GM12891 (cell line): ENCODE measurements around the gene SEPTIN3.

ENCODE experiments used
- DNase-seq: peaks from one replicate; pipeline ENCODE4 v3.0.0; 2011; ENCODE audit warnings: low spot score; ENCODE audit not compliant: insufficient read length
- FAIRE-seq: peaks from 2 replicates; lab custom pipeline; 2011; peaks lifted over from hg19 to GRCh38; lab: Jason Lieb, UNC
- PAX5 ChIP-seq: IDR thresholded peaks from 2 replicates; pipeline ENCODE4 v1.6.1; 2011; ENCODE audit warnings: low read length, moderate library complexity, mild to moderate bottlenecking; ENCODE audit not compliant: insufficient read depth, severe bottlenecking
- POLR2A ChIP-seq: IDR thresholded peaks from 2 replicates; pipeline ENCODE4 v1.6.1; 2011; ENCODE audit warnings: low read depth, low read length, control low read depth
- POLR2AphosphoS5 ChIP-seq: IDR thresholded peaks from 2 replicates; pipeline ENCODE4 v1.6.1; 2011; ENCODE audit warnings: low read depth, low read length, control low read depth
- POU2F2 ChIP-seq: IDR thresholded peaks from 2 replicates; pipeline ENCODE4 v1.6.1; 2011; ENCODE audit warnings: low read depth, mild to moderate bottlenecking, control low read depth, low read length, moderate library complexity
- SPI1 ChIP-seq: IDR thresholded peaks from 2 replicates; pipeline ENCODE4 v1.6.1; 2011; ENCODE audit warnings: low read depth, low read length, control low read depth
- TAF1 ChIP-seq: IDR thresholded peaks from 2 replicates; pipeline ENCODE4 v1.6.1; 2011; ENCODE audit warnings: low read depth, low read length, control low read depth

SEPTIN3 gene

DNA sequence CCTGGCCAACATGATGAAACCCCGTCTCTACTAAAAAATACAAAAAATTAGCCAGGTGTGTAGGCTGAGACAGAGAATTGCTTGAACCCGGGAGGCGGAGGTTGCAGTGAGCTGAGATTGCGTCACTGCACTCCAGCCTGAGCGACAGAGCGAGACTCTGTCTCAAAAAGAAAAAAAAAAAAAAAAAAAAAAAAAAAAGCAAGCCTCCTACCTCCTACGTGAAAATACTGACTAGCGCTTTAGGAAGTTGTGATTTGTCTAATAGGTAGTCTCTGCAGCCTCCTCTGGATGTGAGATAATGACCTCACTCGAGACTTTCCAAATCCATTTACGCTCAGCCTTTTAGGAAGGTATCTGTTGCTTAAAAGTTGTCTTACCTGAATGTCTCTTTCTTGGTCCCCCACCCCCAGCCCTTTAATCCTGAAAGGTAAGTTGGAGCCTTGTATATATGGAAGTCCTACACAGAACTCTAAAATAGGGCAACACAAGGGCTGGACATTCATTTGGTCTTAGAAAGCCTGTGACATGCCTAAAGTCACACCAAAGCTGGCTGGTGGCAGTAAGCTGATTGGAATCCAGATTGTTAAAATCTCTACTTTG is 5.5 kb downstream of the SEPTIN3 start:
- DNase-seq (no peak), FAIRE-seq (no peak)
- TF ChIP-seq PAX5 (no peak), SPI1 (no peak), POLR2A (no peak), TAF1 (no peak), POU2F2 (no peak), POLR2AphosphoS5 (no peak)

DNA sequence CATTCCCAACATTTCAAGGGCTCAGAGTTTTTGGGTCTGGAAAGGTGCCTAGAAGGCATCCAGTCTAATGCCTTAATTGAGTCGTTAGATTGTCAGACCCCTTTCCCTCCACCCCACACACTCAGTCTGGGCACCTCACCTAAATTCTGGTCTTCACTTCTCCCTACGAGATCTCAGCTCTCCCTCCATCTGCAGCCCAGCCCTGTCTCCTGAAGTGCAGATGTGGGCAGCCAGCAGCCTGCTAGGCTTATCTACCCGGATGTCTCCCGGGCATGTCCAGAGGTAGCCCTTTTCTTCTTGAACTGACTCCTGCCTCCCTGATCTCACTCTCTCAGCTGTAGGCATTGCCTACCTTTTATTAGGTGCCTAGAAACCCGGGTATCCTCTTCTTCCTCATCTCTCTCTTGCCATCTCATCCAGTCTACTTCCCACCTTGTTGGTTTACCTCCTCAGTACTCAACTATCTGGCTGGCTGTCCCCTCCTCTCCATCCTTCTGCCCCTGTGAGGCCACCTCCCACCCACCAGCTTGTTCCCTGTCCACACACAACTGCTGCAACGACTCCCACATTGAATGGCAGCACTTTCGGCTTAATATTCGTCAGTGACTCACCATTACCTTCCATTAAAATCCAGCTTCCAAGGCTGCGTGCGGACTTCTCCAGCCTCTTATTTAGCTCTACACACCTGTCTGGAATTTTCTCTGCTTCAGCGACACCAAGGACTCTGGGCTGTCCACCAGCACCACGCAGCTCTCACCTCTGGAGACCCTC is 6.2 kb downstream of the SEPTIN3 start:
- TF ChIP-seq POLR2A (no peak), SPI1 (no peak), POU2F2 (no peak), POLR2AphosphoS5 (no peak)
- FAIRE-seq: peak; percentile 57
- DNase-seq: no peak

DNA sequence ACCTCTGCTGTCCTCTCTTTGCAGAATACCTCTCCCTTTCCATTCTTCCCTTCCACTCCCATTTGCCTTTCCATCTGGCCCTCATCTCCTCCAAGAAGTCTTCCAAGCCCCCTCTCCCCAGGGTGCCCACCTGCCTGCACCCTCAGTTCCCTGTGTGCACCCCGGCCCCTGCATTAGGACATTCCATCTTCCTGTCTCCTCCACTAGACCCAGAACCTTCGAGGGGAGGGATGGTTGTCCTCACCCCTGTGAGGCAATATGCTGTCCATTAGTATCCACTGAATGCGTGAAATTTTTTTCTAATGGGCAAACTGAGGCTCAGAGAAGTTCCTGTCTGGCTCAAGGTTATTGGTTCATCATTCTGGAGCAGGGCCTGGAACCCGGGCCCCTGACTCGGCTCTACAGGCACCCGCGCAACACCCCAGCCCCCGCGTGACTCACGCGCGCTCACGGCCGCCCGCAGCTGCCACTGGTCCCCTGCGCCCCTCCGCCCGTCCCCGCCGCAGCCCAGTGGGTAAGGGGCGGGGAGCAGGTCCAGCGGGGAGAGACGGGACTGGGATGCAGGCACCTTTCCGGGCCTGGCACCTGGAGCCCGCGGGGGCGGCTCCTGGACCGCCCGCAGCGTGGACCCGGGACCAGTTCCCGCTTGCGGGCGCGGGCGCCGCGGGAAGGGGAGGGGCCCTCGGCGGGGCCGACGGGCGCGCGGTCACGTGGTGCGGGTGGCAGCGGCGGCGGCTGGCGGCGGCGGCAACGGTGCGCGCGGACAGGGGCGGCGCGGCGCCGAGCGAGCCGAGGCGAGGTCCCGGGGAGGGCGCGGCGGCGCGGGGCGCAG is 7.0 kb downstream of the SEPTIN3 start:
- DNase-seq (peak; percentile 54), FAIRE-seq (peak; percentile 35)
- TF ChIP-seq PAX5 (no peak), POLR2A (no peak), POLR2AphosphoS5 (no peak), TAF1 (no peak), POU2F2 (no peak), SPI1 (no peak)

DNA sequence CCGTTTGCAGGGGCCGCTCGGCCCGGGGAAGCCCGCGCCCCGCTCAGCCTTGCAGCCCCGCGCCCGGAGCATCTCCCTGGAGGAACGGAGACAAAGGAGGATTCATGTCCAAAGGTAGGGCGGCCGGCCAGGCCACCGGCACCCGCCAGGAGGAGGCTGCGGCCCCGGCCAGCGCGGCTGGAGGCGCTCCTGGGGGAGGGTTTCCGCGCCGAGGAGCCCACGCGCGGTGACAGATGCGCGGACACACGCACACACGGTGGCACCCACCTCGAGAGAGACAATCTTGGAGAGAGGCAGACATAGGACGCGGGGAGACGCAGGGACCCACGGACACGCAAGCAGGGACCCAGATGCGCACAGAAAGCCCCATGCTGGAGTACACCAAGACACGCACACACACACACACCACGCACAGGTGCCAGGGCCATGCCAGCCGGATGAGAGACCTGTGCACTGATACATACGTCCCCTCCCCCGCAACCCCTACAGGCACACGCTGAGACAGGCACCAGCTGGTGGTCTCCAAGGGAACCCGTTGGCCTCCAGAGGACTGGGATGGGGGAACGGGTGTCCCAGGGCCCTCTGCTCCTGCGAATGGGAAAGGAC is 7.8 kb downstream of the SEPTIN3 start:
- TF ChIP-seq POLR2AphosphoS5 (no peak), TAF1 (no peak), POLR2A (no peak)
- FAIRE-seq (peak; percentile 83), DNase-seq (no peak)

DNA sequence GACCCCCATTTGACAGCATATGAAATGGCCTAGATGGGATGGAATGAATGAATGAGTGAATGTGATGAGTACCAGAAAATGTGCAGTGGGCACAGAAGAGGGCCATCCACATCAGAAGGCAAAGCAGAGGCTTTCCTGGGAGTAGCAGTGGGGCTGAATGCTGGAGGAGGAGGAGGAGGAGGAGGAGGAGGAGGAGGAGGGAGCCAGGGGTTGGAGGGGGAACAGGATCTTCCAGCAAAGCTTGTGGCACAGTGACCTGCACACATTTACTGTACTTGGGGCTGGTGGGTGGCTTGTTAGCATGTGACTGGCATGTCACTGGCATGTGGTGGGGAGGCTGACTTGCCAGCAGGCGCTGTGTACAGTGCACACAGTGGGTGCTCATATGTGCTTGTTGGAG is 9.5 kb downstream of the SEPTIN3 start:
- FAIRE-seq (peak; percentile 35), DNase-seq (no peak)
- TF ChIP-seq PAX5: no peak
- TF ChIP-seq POLR2AphosphoS5: no peak
- TF ChIP-seq TAF1: no peak
- TF ChIP-seq POU2F2: no peak
- no peak for TF ChIP-seq SPI1
- TF ChIP-seq POLR2A: no peak

DNA sequence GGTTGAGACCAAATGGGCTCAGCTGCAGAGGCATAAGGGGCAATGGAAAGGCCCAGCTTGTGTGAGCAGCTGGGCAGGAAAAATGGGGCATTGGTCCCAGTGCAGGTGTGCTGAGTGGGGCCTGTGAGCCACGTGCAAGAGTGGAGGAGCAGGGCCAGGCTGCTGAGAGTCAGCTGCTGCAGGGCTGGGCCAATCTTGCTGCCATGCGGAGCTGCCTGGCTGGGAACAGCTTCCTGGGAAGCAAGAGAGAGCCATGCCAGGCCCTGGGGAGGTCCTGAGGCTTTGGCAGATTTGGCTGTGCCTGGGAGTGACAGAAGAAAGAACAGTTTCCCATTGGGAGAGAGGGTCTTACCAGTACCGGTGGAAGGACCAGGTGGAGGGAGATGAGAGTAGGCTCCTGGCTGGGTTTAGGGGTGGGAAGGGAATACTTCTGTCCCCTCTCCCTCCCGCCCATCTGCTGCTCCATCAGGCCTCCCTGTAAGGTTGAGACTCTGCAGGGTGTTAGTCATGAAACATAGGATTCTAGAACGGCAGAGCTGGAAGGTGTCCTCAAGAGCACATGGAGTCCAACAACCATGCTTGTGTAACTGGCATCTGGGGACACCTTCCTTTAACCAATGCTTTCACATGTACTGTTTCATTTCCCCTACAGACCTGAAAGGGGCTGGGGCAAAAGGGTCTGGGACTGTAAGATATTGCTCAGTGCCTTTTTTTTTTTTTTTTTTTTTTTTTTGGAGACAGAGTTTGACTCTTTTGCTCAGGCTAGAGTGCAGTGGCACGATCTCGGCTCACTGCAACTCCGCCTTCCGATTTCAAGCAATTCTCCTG is 10.4 kb downstream of the SEPTIN3 start:
- no peak for TF ChIP-seq POU2F2
- TF ChIP-seq SPI1: 0 out of 2 replicates have a peak, but pooled peaks have one; percentile 33
- FAIRE-seq (peak; percentile 59), DNase-seq (no peak)

DNA sequence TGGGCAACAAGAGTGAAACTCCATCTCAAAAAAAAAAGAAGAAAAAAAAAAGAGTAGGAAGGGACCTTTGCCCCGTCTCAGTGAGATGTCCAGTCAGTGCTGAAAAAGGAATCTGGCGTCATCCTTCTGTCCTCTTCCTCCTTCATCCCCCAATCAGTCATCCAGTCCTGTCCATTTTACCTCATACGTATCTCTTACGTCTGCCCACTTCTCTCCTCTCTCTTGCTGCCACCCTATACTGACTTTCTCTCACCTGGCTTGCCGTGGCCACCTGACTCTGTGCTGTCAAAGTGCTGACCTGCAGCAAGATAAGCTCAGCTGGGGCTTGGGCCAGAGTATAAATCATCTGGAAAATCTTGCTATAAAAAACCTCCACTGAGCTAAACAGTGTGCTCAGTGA is 13.6 kb downstream of the SEPTIN3 start:
- FAIRE-seq (no peak), DNase-seq (no peak)
- TF ChIP-seq SPI1 (no peak), POLR2A (no peak), POLR2AphosphoS5 (no peak)

DNA sequence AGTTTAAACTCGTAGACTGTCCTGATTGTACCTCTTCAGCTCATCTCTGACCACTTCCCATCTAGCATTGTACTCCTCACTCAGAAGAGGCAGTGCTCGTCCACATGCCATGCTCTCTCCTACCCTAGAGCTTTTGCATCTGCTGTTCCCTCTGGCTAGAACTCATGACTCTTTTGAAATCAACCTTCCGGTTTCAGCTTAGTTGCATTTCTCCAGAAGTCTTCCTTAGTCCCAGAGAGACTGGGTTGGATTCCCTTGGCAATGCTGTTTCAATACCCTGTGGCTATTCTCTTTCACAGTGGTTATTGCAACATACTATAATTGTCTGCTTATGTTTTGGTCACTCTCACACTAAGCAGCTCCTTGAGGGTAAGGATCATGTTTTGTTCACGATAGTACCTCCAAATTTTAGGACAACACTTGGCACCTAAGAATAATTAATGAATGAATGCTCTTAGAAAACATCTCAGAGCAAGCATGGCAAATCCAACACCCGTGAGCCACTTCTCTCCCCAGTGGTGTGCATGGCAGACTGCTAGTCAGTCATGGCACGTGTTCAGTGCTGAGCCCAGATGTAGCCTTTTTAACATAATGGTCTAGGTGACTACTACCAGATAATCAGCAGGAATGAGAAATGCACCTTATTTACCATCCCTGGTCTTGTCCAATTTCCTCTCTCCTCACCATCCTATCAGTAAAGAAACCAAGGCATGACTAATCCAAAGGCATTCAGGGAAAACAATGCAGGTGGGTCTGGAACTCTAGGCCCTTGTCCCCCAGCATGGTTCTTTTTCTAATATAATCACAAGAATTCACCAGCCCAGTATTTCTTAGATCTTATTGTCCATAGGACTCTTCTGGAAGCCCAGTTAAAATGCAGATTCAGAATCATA is 14.5 kb downstream of the SEPTIN3 start:
- no peak for DNase-seq
- no peak for FAIRE-seq
- TF ChIP-seq SPI1: no peak
- no peak for TF ChIP-seq PAX5

DNA sequence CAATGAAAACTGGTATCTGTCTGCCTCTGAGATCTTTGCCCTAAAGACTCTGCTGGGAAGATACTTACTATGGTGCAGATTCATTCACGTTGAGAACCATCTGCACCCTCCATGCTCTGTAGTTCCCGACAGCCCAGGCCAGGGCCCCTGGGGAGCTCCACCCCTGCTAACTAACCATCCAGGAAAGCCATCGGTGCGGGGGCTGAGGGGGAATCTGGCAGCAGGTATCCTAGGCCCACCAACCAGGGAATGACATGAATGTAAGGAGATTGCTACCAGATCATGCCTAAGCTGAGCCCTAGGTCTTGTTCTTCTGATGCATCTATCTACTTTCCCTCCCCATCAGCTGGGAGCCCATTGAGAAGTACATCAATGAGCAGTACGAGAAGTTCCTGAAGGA is 18.0 kb downstream of the SEPTIN3 start:
- DNase-seq: no peak
- TF ChIP-seq POLR2AphosphoS5 (no peak), SPI1 (no peak), PAX5 (no peak), TAF1 (no peak), POU2F2 (no peak), POLR2A (no peak)
- FAIRE-seq: no peak
